IMR-90 (cell line): Measurements from ENCODE around the gene REPS1. TPM values are rescaled to one million over a fixed set of nuclear protein-coding genes. Genes with fewer than 3 reads are reported as not detected.
A peak's percentile ranks its signal among the peaks of the same experiment; 100 is the strongest.
"Not testable (repeated sequence)": the region's sequence is repeated elsewhere in the genome, so short reads cannot be mapped to it uniquely, and the experiment has no call there.

Source experiments
- ATAC-seq: fragments of 200-7000 bp; cut with Tn5 transposase; 2 replicates; pipeline ENCODE4 v1.9.1; 2020; ENCODE audit warnings: low read depth, mild to moderate bottlenecking, moderate library complexity
- BruUV-seq: library from RNA; stranded (reverse); fragments of 400-500 nt; replicated peaks from 2 replicates; lab custom pipeline; 2021; lab: Mats Ljungman, UMichigan
- CTCF ChIA-PET: fragments of 300-600 bp; formaldehyde crosslinking; extraction: SDS; loops from one replicate; lab custom pipeline; 2021; ENCODE audit warnings: antibody characterized with exemption; lab: Yijun Ruan, JAX
- POLR2A ChIA-PET: fragments of 300-600 bp; sonication (Branson Sonifier 250); formaldehyde crosslinking; loops from one replicate; lab custom pipeline; 2022; ENCODE audit warnings: antibody characterized with exemption; ENCODE audit not compliant: unreplicated experiment; lab: Charles Lee
- DNase-seq: peaks from one replicate; pipeline ENCODE4 v3.0.0; 2013
- H2AFZ ChIP-seq: replicated peaks from 2 replicates; pipeline ENCODE3; 2013; ENCODE audit warnings: low read length, mild to moderate bottlenecking; ENCODE audit not compliant: poor library complexity
- H2AK5ac ChIP-seq: 2 replicates; pipeline ENCODE4 v1.6.1; 2013; ENCODE audit warnings: low read depth, low read length, inconsistent platforms
- H2AK9ac ChIP-seq: replicated peaks from 2 replicates; pipeline ENCODE3; 2013; ENCODE audit warnings: mild to moderate bottlenecking, low read depth, low read length, moderate library complexity; ENCODE audit not compliant: poor library complexity
- H2BK120ac ChIP-seq: 2 replicates; pipeline ENCODE4 v1.6.1; 2013; ENCODE audit warnings: low read depth, low read length, inconsistent platforms
- H2BK15ac ChIP-seq: 3 replicates; pipeline ENCODE4 v1.6.1; 2013; ENCODE audit warnings: low read depth, low read length, inconsistent platforms
- H2BK20ac ChIP-seq: 2 replicates; pipeline ENCODE4 v1.6.1; 2013; ENCODE audit warnings: low read depth, mild to moderate bottlenecking, inconsistent platforms, low read length, moderate library complexity
- H2BK5ac ChIP-seq: 2 replicates; pipeline ENCODE4 v1.6.1; 2013; ENCODE audit warnings: mild to moderate bottlenecking, low read depth, low read length, inconsistent platforms; ENCODE audit not compliant: poor library complexity, severe bottlenecking
- H3K14ac ChIP-seq: replicated peaks from 2 replicates; pipeline ENCODE4 v1.6.1; 2013; ENCODE audit warnings: low read depth, low read length, inconsistent platforms
- H3K18ac ChIP-seq: 2 replicates; pipeline ENCODE4 v1.6.1; 2013; ENCODE audit warnings: low read depth, low read length, control low read depth
- H3K23ac ChIP-seq: 2 replicates; pipeline ENCODE4 v1.6.1; 2013; ENCODE audit warnings: low read depth, low read length, inconsistent platforms
- H3K27ac ChIP-seq: 2 replicates; pipeline ENCODE4 v1.5.1; 2013; ENCODE audit warnings: mild to moderate bottlenecking, control low read depth, low read length; ENCODE audit not compliant: insufficient read depth
- H3K27me3 ChIP-seq: 2 replicates; pipeline ENCODE4 v1.6.1; 2013; ENCODE audit warnings: low read length; ENCODE audit not compliant: control insufficient read depth, insufficient read depth
- H3K36me3 ChIP-seq: 2 replicates; pipeline ENCODE4 v1.6.1; 2013; ENCODE audit warnings: low read length, mixed read lengths; ENCODE audit not compliant: control insufficient read depth, insufficient read depth
- H3K4ac ChIP-seq: 2 replicates; pipeline ENCODE4 v1.6.1; 2013; ENCODE audit warnings: low read depth, low read length, inconsistent platforms
- H3K4me1 ChIP-seq: 2 replicates; pipeline ENCODE4 v1.6.1; 2013; ENCODE audit warnings: low read length, mixed read lengths; ENCODE audit not compliant: control insufficient read depth, insufficient read depth
- H3K4me2 ChIP-seq: 2 replicates; pipeline ENCODE4 v1.6.1; 2013; ENCODE audit warnings: low read depth, mild to moderate bottlenecking, control low read depth, low read length, moderate library complexity
- H3K4me3 ChIP-seq: 2 replicates; pipeline ENCODE4 v1.5.1; 2013; ENCODE audit warnings: low read depth, mild to moderate bottlenecking, control low read depth, low read length, moderate library complexity; ENCODE audit not compliant: insufficient read depth
- H3K56ac ChIP-seq: 2 replicates; pipeline ENCODE4 v1.6.1; 2013; ENCODE audit warnings: low read length, inconsistent platforms; ENCODE audit not compliant: insufficient read depth; ENCODE audit errors: extremely low read depth
- H3K79me1 ChIP-seq, 2 experiments: 2 replicates each; pipeline ENCODE4 v1.6.1; 2013; ENCODE audit warnings: low read length in 2 of 2, inconsistent platforms in 1 of 2, low read depth in 1 of 2
- H3K9ac ChIP-seq: 2 replicates; pipeline ENCODE4 v1.6.1; 2013; ENCODE audit warnings: low read depth, low read length, control low read depth
- H3K9me1 ChIP-seq: 2 replicates; pipeline ENCODE4 v1.6.1; 2013; ENCODE audit warnings: low read length, inconsistent platforms; ENCODE audit not compliant: insufficient read depth
- H3K9me3 ChIP-seq: 2 replicates; pipeline ENCODE4 v1.6.1; 2013; ENCODE audit warnings: low read length; ENCODE audit not compliant: control insufficient read depth, insufficient read depth
- H4K20me1 ChIP-seq: 2 replicates; pipeline ENCODE4 v1.6.1; 2013; ENCODE audit warnings: low read length, inconsistent platforms; ENCODE audit not compliant: insufficient read depth
- H4K5ac ChIP-seq: 2 replicates; pipeline ENCODE4 v1.6.1; 2013; ENCODE audit warnings: mild to moderate bottlenecking, low read depth, low read length, control low read depth
- H4K8ac ChIP-seq, 2 experiments: 2 replicates each; pipeline ENCODE4 v1.6.1; 2013; ENCODE audit warnings: low read depth in 2 of 2, low read length in 2 of 2, control low read depth in 1 of 2, inconsistent platforms in 1 of 2
- H4K91ac ChIP-seq: 2 replicates; pipeline ENCODE4 v1.6.1; 2013; ENCODE audit warnings: low read depth, low read length, inconsistent platforms; ENCODE audit not compliant: insufficient read depth
- MAFK ChIP-seq: IDR thresholded peaks from 2 replicates; pipeline ENCODE4 v1.6.1; 2012; ENCODE audit warnings: low read depth, low read length, improper control_type of control experiment
- POLR2A ChIP-seq: IDR thresholded peaks from 2 replicates; pipeline ENCODE4 v1.6.1; 2012; ENCODE audit warnings: mild to moderate bottlenecking, low read depth, low read length
- WGBS, 2 experiments: methylation state at CpG; one replicate each; pipeline versions ENCODE4 v1.1.5 to v1.1.7; 2013; ENCODE audit warnings: missing lambda C conversion rate in 2 of 2; ENCODE audit not compliant: insufficient read length in 1 of 2; ENCODE audit errors: extremely low coverage in 2 of 2; 5-methylcytosine and 5-hydroxymethylcytosine counted together
- dilution Hi-C: fragments of 300-500 bp; cut with HindIII; formaldehyde crosslinking; loops from one replicate; pipeline ENCODE4 v1.14.3; 2018; ENCODE audit warnings: low sequenced_read_pairs; ENCODE audit not compliant: unreplicated experiment
- in situ Hi-C: fragments of 300-500 bp; cut with MboI; formaldehyde crosslinking; loops from 3 replicates; pipeline ENCODE4 v1.14.3; 2019; ENCODE audit warnings: low sequenced_read_pairs, inconsistent platforms, mixed read lengths
- intact Hi-C: fragments of 100-400 bp; cut with micrococcal nuclease; formaldehyde crosslinking; loops from 2 replicates; pipeline ENCODE4 v1.10.0; 2022
- polyA plus RNA-seq, 3 experiments: library from polyadenylated mRNA; depleted of rRNA; stranded (reverse); fragments of >200 nt; gene quantifications; 2 replicates each; pipeline ENCODE4 v1.2.3, GENCODE V29; 2012; ENCODE audit warnings: low replicate concordance in 1 of 3
- total RNA-seq: library from RNA; depleted of rRNA; stranded (reverse); fragments of >200 nt; gene quantifications from 2 replicates; pipeline ENCODE4 v1.2.3, GENCODE V29; 2012

Gene REPS1
- total and polyA plus RNA-seq, 2 of the 4 experiments (the other 2 are of a cell fraction): 21.9 to 24.2 TPM

DNA sequence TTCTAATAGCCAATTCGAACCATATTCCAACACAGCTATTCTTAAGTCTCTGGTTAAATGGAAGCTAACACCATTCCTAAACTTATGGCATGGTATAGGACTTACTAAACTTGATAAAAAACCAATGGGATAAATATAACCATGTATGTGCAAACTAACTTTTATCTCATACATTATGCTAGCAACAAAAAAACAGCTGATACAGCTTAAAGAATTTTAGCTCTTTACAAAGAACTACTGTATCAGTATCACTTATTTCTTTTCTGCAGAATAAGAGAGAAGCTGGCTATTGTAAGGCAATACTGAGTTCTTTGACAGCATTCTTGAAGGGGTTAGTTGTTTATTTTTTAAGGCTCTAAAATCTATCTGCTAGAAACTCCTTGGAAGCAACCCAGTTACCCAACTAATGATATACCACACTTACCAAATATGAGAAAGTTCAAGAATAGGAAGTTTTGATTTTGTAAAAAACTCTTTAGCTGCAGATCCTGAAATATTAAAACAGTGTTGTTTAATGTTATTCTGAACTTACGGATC is 44.9 kb downstream of the REPS1 start:
- ATAC-seq (no peak), DNase-seq (peak; percentile 13)
- Histone ChIP-seq H2BK120ac (no peak overlapping the region), H4K20me1 (no peaks in the 10 kb centered on the region), H3K79me1 (peaks cover 3 to 6% of the 10 kb centered on the region in 2 experiments; a peak in 3 of 4 replicates), H2AFZ (no peak overlapping the region), H3K23ac (no peak overlapping the region), H3K9me3 (no peaks in the 10 kb centered on the region), H3K4ac (no peak overlapping the region), H3K56ac (no peak overlapping the region), H3K27me3 (no peaks in the 10 kb centered on the region), H2BK20ac (no peak overlapping the region), H3K4me2 (no peak overlapping the region), H3K4me3 (no peak overlapping the region), H2BK15ac (no peak overlapping the region), H4K5ac (no peak overlapping the region), H3K4me1 (peaks cover 2% of the 10 kb centered on the region; the same call in 1 of the 2 replicates), H3K27ac (no peak overlapping the region), H3K18ac (no peak overlapping the region), H3K9ac (no peak overlapping the region), H2BK5ac (no peak overlapping the region), H3K9me1 (0 out of 2 replicates have a peak, but pooled peaks cover 3% of the 10 kb centered on the region), H4K8ac (no peak overlapping the region), H3K36me3 (peaks cover 6% of the 10 kb centered on the region), H3K14ac (no peak overlapping the region), H2AK9ac (no peak overlapping the region), H4K91ac (no peak overlapping the region), H2AK5ac (no peak overlapping the region)
- in situ Hi-C loops (no loop called here), intact Hi-C loops (no loop called here), dilution Hi-C loops (no loop called here)
- WGBS, 2 experiments: no CpG with 5 or more reads among the region's 2 CpGs
- no TSS peak for BruUV-seq
- ChIA-PET CTCF (no interaction called here), POLR2A (no interaction called here)
- TF ChIP-seq MAFK (0 out of 2 replicates have a peak, but pooled peaks have one; percentile 13), POLR2A (no peak)

DNA sequence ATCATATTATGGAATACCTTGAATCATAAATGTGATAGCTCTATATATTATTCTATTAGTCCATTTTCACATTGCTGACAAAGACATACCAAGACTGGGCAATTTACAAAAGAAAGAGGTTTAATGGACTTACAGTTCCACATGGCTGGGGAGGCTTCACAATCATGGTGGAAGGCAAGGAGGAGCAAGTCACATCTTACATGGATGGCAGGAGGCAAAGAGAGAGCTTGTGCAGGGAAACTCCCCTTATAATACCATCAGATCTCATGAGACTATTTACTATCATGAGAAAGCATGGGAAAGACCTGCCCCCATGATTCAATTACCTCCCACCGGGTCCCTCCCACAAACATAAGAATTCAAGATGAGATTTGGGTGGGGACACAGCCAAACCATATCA is 51.2 kb downstream of the REPS1 start:
- H2BK20ac ChIP-seq, dilution Hi-C loops, H3K9me1 ChIP-seq, intact Hi-C loops, ATAC-seq, DNase-seq, in situ Hi-C loops, H3K27me3 ChIP-seq, H3K4me3 ChIP-seq, H2AK5ac ChIP-seq, CTCF ChIA-PET, H4K5ac ChIP-seq, H4K20me1 ChIP-seq, H4K8ac ChIP-seq, H3K36me3 ChIP-seq, H2BK15ac ChIP-seq, H3K4me1 ChIP-seq, H3K14ac ChIP-seq, BruUV-seq, H2AFZ ChIP-seq, H3K18ac ChIP-seq, H3K56ac ChIP-seq, H3K27ac ChIP-seq, H3K79me1 ChIP-seq, H3K4ac ChIP-seq, H4K91ac ChIP-seq, H2BK120ac ChIP-seq, H2AK9ac ChIP-seq, H3K9ac ChIP-seq, H2BK5ac ChIP-seq, H3K23ac ChIP-seq, H3K9me3 ChIP-seq, POLR2A ChIA-PET, H3K4me2 ChIP-seq: not testable (repeated sequence)
- WGBS, 2 experiments: no CpG with 5 or more reads among the region's 1 CpG
